SK-N-MC (cell line): Measurements from ENCODE around the gene USP48.

ENCODE experiments used
- DNase-seq: peaks from one replicate; pipeline ENCODE4 v3.0.0-alpha.2; 2011; ENCODE audit warnings: low read depth, low spot score
- H3K27ac ChIP-seq: fragments of 200-600 bp; sonication (generic); 2 replicates; pipeline ENCODE4 v1.5.1; 2016; ENCODE audit warnings: mixed run types
- H3K36me3 ChIP-seq: fragments of 200-600 bp; sonication (generic); 2 replicates; pipeline ENCODE4 v1.6.1; 2017; ENCODE audit warnings: antibody characterized with exemption, low read length, mixed read lengths; ENCODE audit not compliant: insufficient read depth
- H3K4me3 ChIP-seq: fragments of 200-600 bp; sonication (generic); 2 replicates; pipeline ENCODE4 v1.5.1; 2016
- H3K9ac ChIP-seq: fragments of 200-600 bp; sonication (generic); 2 replicates; pipeline ENCODE4 v1.8.0; 2017; ENCODE audit warnings: mixed run types, mixed read lengths; ENCODE audit not compliant: insufficient read length
- H3K9me3 ChIP-seq: fragments of 200-600 bp; sonication (generic); 2 replicates; pipeline ENCODE4 v1.6.1; 2017; ENCODE audit warnings: low read depth, mild to moderate bottlenecking, antibody characterized with exemption, low read length, moderate library complexity, mixed read lengths
- EZH2 ChIP-seq: fragments of 200-600 bp; sonication (generic); IDR thresholded peaks from one replicate; pipeline ENCODE4 v1.6.1; 2017; ENCODE audit warnings: antibody characterized with exemption
- FOXP2 ChIP-seq: optimal IDR thresholded peaks from 2 replicates; pipeline ENCODE3; 2011; ENCODE audit warnings: mild to moderate bottlenecking, moderate library complexity; ENCODE audit not compliant: insufficient read depth; ENCODE audit errors: extremely low read length, control extremely low read depth
- POLR2AphosphoS5 ChIP-seq: IDR thresholded peaks from 2 replicates; pipeline ENCODE4 v1.6.1; 2012; ENCODE audit warnings: mild to moderate bottlenecking, low read depth, low read length, borderline replicate concordance

Gene USP48

DNA sequence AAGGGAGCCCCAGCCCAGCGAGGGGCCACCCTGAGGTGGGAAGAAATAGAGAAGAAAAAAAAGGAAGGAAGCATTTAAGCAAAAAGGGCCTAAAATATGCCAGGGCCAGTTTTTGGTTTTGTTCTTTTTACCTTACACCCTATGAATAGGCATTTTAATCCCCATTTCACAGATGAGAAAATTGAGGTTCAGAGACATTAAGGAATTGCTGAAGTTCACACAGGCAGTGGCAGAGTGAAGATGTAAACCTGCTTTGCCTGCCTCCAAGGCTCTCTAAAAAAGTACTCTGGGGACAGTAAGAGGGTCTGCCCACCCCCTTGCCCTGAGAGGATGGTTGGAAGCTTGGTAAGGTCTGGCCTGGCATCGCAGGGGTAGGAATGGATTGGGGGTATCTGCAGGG is 133.6 kb downstream of the USP48 start:
- no peak overlapping the region for H3K9ac ChIP-seq
- H3K9me3 ChIP-seq = no peaks in the 10 kb centered on the region
- H3K27ac ChIP-seq = no peak overlapping the region
- no peaks in the 10 kb centered on the region for H3K36me3 ChIP-seq
- DNase-seq = no peak
- TF ChIP-seq EZH2 (no peak), FOXP2 (no peak), POLR2AphosphoS5 (no peak)
- no peak overlapping the region for H3K4me3 ChIP-seq

GRCh38 chr1:21648791-21649190 is 134.2 kb downstream of the USP48 start:
- TF ChIP-seq EZH2 = no peak
- TF ChIP-seq FOXP2 = no peak
- TF ChIP-seq POLR2AphosphoS5 = no peak
- H3K4me3 ChIP-seq = no peak overlapping the region
- no peak overlapping the region for H3K27ac ChIP-seq

GRCh38 chr1:21648352-21648730 is 134.6 kb downstream of the USP48 start:
- H3K9ac ChIP-seq = no peak overlapping the region
- H3K36me3 ChIP-seq = no peaks in the 10 kb centered on the region
- no peak overlapping the region for H3K27ac ChIP-seq
- TF ChIP-seq FOXP2 (no peak), EZH2 (no peak), POLR2AphosphoS5 (no peak)
- no peak for DNase-seq
- no peaks in the 10 kb centered on the region for H3K9me3 ChIP-seq
- no peak overlapping the region for H3K4me3 ChIP-seq

More at GRCh38 chr1:21648791-21649190, 134.2 kb downstream of the USP48 start:
- DNase-seq = no peak
- Histone ChIP-seq H3K9me3 (no peaks in the 10 kb centered on the region), H3K36me3 (no peaks in the 10 kb centered on the region), H3K9ac (no peak overlapping the region)

DNA sequence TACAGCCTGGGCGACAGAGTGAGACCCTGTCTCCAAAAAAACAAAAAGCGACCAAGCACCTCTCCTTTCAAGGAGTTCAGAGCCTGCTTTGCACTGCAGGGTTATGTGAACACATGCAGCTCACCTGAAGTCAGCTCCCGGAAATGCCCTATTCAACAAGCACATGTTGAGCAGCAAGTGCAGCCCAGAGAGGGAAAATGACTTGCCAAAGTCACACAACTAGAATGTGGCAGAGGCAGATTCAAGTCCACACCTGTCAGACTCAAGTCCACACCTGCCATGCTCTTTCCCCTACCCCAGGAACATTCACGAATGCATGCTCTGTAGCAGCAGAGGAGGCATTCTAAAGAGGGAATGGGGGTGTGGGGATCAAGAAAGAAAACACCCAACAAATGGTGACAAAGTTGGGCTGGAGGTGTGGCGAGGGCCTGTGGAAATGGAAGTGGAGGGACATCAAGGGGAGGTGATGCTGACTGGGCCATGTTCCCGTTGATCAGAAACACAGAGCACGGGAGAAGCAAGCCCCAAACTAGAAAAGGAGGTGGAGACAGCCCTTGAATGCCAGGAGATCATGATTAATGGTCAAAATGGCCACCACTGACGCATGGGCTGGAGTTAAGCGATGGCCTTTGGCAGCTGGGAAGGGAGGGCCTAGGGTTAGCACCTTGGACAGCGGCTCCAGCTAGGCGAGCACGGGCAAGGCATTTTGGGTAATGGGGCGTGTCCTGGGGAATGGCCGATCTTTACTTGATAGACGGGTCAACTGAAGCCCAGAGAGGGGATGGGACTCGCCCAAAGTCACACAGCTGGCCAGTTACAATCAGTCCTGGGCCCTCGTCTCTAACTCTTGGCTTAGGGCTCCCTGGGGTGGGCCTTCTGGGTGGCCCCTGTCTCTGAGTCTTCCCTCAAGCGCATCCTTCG is 135.3 kb downstream of the USP48 start:
- no peaks in the 10 kb centered on the region for H3K36me3 ChIP-seq
- H3K9me3 ChIP-seq = no peaks in the 10 kb centered on the region
- no peak for DNase-seq
- no peak for TF ChIP-seq FOXP2
- no peak for TF ChIP-seq POLR2AphosphoS5
- no peak for TF ChIP-seq EZH2
- H3K27ac ChIP-seq = no peak overlapping the region
- no peak overlapping the region for H3K4me3 ChIP-seq
- no peak overlapping the region for H3K9ac ChIP-seq

GRCh38 chr1:21645550-21645949 is 137.4 kb downstream of the USP48 start:
- Histone ChIP-seq H3K27ac (no peak overlapping the region), H3K4me3 (no peak overlapping the region), H3K36me3 (no peaks in the 10 kb centered on the region), H3K9me3 (no peaks in the 10 kb centered on the region), H3K9ac (no peak overlapping the region)
- TF ChIP-seq EZH2 = no peak
- TF ChIP-seq FOXP2 = no peak
- TF ChIP-seq POLR2AphosphoS5 = no peak
- DNase-seq = no peak

DNA sequence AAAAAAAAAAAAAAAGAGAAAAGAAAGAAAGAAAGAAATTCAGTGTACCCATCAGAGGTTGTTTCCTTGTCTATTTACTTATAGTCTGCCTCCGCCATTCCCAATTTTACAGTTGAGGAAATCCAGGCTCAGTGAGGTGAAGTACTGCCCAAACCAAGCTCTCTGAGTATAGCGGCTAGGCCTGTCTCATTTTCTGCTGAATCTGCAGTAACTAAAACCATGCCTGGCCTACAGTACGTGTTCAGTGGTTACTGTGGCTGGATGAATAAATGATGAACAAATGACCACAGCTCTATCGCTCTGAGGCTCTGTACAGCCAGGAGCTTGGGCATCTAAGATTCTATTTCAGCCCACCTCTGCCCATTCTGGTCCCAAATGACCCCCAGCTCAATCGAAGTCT is 138.0 kb downstream of the USP48 start:
- no peak overlapping the region for H3K9ac ChIP-seq
- TF ChIP-seq FOXP2 (no peak), POLR2AphosphoS5 (no peak)
- no peak overlapping the region for H3K27ac ChIP-seq

GRCh38 chr1:21644348-21644747 is 138.6 kb downstream of the USP48 start:
- DNase-seq = no peak
- Histone ChIP-seq H3K9me3 (no peaks in the 10 kb centered on the region), H3K27ac (no peak overlapping the region), H3K36me3 (no peaks in the 10 kb centered on the region), H3K4me3 (no peak overlapping the region), H3K9ac (no peak overlapping the region)
- TF ChIP-seq EZH2 = no peak
- no peak for TF ChIP-seq FOXP2
- no peak for TF ChIP-seq POLR2AphosphoS5

More for the DNA sequence above, 138.0 kb downstream of the USP48 start:
- Histone ChIP-seq H3K9me3 (no peaks in the 10 kb centered on the region), H3K4me3 (no peak overlapping the region), H3K36me3 (no peaks in the 10 kb centered on the region)
- DNase-seq = no peak

DNA sequence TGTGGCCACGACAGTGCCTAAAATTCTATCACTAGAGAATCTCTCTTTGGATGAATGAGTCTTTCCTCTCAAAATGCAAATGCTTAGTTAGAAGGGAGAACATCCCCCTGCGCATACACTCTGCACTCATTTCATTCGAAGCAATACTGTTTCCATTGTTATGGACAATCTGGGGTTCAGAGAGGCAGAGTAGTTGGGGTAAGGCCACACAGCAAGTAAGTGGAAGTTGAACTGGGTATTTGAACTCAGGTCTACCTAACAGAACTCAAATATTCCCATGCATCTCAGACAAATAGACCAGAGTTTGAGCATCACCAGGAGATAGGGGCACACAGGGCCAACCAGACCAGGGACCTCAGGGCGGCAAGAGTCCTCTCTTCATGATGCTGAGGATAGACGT is 139.3 kb downstream of the USP48 start:
- no peaks in the 10 kb centered on the region for H3K9me3 ChIP-seq
- H3K4me3 ChIP-seq = no peak overlapping the region
- H3K27ac ChIP-seq = no peak overlapping the region
- no peak overlapping the region for H3K9ac ChIP-seq
- no peaks in the 10 kb centered on the region for H3K36me3 ChIP-seq
- TF ChIP-seq FOXP2 = no peak
- DNase-seq = no peak
